ENCODE results near the gene NTSR1.

Gene NTSR1

GRCh38 chr20:62764156-62764935 is 55.7 kb downstream of the NTSR1 start:
- Mint-ChIP-seq H3K27me3 (peaks cover 81% of the 10 kb centered on the region), H3K4me1 (peaks cover 6% of the 10 kb centered on the region), H3K9me3 (no peaks in the 10 kb centered on the region), H3K4me3 (no peak overlapping the region), H3K36me3 (no peaks in the 10 kb centered on the region), H3K27ac (no peak overlapping the region)
- ATAC-seq, result no peak

- Mint-ChIP-seq H3K4me3 (no peak overlapping the region), H3K4me1 (peaks cover 6% of the 10 kb centered on the region), H3K27me3 (peaks cover 75% of the 10 kb centered on the region), H3K27ac (no peak overlapping the region), H3K36me3 (no peaks in the 10 kb centered on the region), H3K9me3 (no peaks in the 10 kb centered on the region)
- ATAC-seq, result no peak
Observed at GRCh38 chr20:62765021-62765420, 56.4 kb downstream of the NTSR1 start.

- H3K36me3 Mint-ChIP-seq, result no peaks in the 10 kb centered on the region
- H3K27ac Mint-ChIP-seq, result no peak overlapping the region
- H3K4me3 Mint-ChIP-seq, result no peak overlapping the region
- ATAC-seq, result no peak
- H3K27me3 Mint-ChIP-seq, result peaks cover 76% of the 10 kb centered on the region
- H3K4me1 Mint-ChIP-seq, result peaks cover 10% of the 10 kb centered on the region
- H3K9me3 Mint-ChIP-seq, result no peaks in the 10 kb centered on the region
Observed at GRCh38 chr20:62765432-62766070, 56.9 kb downstream of the NTSR1 start.

GRCh38 chr20:62766071-62766450 is 57.4 kb downstream of the NTSR1 start:
- H3K36me3 Mint-ChIP-seq, result no peaks in the 10 kb centered on the region
- H3K27ac Mint-ChIP-seq, result no peak overlapping the region
- H3K9me3 Mint-ChIP-seq, result no peaks in the 10 kb centered on the region
- H3K27me3 Mint-ChIP-seq, result peaks cover 77% of the 10 kb centered on the region
- H3K4me3 Mint-ChIP-seq, result no peak overlapping the region
- H3K4me1 Mint-ChIP-seq, result peaks cover 15% of the 10 kb centered on the region
- ATAC-seq, result no peak

- Mint-ChIP-seq H3K36me3 (no peaks in the 10 kb centered on the region), H3K9me3 (no peaks in the 10 kb centered on the region), H3K27ac (no peak overlapping the region), H3K27me3 (peaks cover 77% of the 10 kb centered on the region), H3K4me1 (peaks cover 22% of the 10 kb centered on the region), H3K4me3 (no peak overlapping the region)
- no peak for ATAC-seq
Observed at GRCh38 chr20:62766716-62767115, 58.1 kb downstream of the NTSR1 start.

- Mint-ChIP-seq H3K9me3 (no peaks in the 10 kb centered on the region), H3K36me3 (no peaks in the 10 kb centered on the region), H3K4me1 (peaks cover 22% of the 10 kb centered on the region), H3K27ac (no peak overlapping the region), H3K4me3 (no peak overlapping the region), H3K27me3 (peaks cover 80% of the 10 kb centered on the region)
- no peak for ATAC-seq
Observed at GRCh38 chr20:62768234-62768546, 59.6 kb downstream of the NTSR1 start.

GRCh38 chr20:62768551-62769287 is 60.1 kb downstream of the NTSR1 start:
- H3K27me3 Mint-ChIP-seq, result peaks cover 75% of the 10 kb centered on the region
- ATAC-seq, result no peak
- H3K4me1 Mint-ChIP-seq, result peaks cover 22% of the 10 kb centered on the region
- no peaks in the 10 kb centered on the region for H3K36me3 Mint-ChIP-seq
- no peak overlapping the region for H3K27ac Mint-ChIP-seq
- no peak overlapping the region for H3K4me3 Mint-ChIP-seq
- no peaks in the 10 kb centered on the region for H3K9me3 Mint-ChIP-seq

- ATAC-seq, result no peak
- H3K9me3 Mint-ChIP-seq, result no peaks in the 10 kb centered on the region
- H3K27me3 Mint-ChIP-seq, result peaks cover 67% of the 10 kb centered on the region
- peaks cover 28% of the 10 kb centered on the region for H3K4me1 Mint-ChIP-seq
- H3K36me3 Mint-ChIP-seq, result no peaks in the 10 kb centered on the region
- H3K4me3 Mint-ChIP-seq, result no peak overlapping the region
- H3K27ac Mint-ChIP-seq, result no peak overlapping the region
Observed at GRCh38 chr20:62769346-62770071, 60.9 kb downstream of the NTSR1 start.

GRCh38 chr20:62770111-62770910 is 61.7 kb downstream of the NTSR1 start:
- ATAC-seq, result peak; percentile 18
- no peaks in the 10 kb centered on the region for H3K36me3 Mint-ChIP-seq
- H3K27me3 Mint-ChIP-seq, result peaks cover 59% of the 10 kb centered on the region
- H3K9me3 Mint-ChIP-seq, result no peaks in the 10 kb centered on the region
- H3K4me3 Mint-ChIP-seq, result no peak overlapping the region
- peaks cover 35% of the 10 kb centered on the region for H3K4me1 Mint-ChIP-seq
- H3K27ac Mint-ChIP-seq, result no peak overlapping the region

GRCh38 chr20:62770916-62771315 is 62.3 kb downstream of the NTSR1 start:
- peaks cover 38% of the 10 kb centered on the region for H3K4me1 Mint-ChIP-seq
- no peak for ATAC-seq
- no peak overlapping the region for H3K27ac Mint-ChIP-seq
- no peaks in the 10 kb centered on the region for H3K9me3 Mint-ChIP-seq
- H3K36me3 Mint-ChIP-seq, result no peaks in the 10 kb centered on the region
- H3K4me3 Mint-ChIP-seq, result no peak overlapping the region
- H3K27me3 Mint-ChIP-seq, result peaks cover 56% of the 10 kb centered on the region

- no peak for ATAC-seq
- peaks cover 54% of the 10 kb centered on the region for H3K27me3 Mint-ChIP-seq
- no peak overlapping the region for H3K27ac Mint-ChIP-seq
- H3K4me1 Mint-ChIP-seq, result peaks cover 44% of the 10 kb centered on the region
- H3K9me3 Mint-ChIP-seq, result no peaks in the 10 kb centered on the region
- H3K36me3 Mint-ChIP-seq, result no peaks in the 10 kb centered on the region
- no peak overlapping the region for H3K4me3 Mint-ChIP-seq
Observed at GRCh38 chr20:62771396-62772102, 62.9 kb downstream of the NTSR1 start.

GRCh38 chr20:62772103-62772611 is 63.5 kb downstream of the NTSR1 start:
- no peak overlapping the region for H3K27ac Mint-ChIP-seq
- ATAC-seq, result no peak
- H3K4me1 Mint-ChIP-seq, result peaks cover 48% of the 10 kb centered on the region
- H3K36me3 Mint-ChIP-seq, result no peaks in the 10 kb centered on the region
- no peak overlapping the region for H3K4me3 Mint-ChIP-seq
- H3K27me3 Mint-ChIP-seq, result peaks cover 48% of the 10 kb centered on the region
- H3K9me3 Mint-ChIP-seq, result peaks cover 4% of the 10 kb centered on the region

GRCh38 chr20:62772619-62772989 is 64.0 kb downstream of the NTSR1 start:
- H3K9me3 Mint-ChIP-seq, result peaks cover 5% of the 10 kb centered on the region
- H3K4me3 Mint-ChIP-seq, result no peak overlapping the region
- ATAC-seq, result no peak
- peaks cover 44% of the 10 kb centered on the region for H3K27me3 Mint-ChIP-seq
- H3K4me1 Mint-ChIP-seq, result peaks cover 47% of the 10 kb centered on the region
- no peaks in the 10 kb centered on the region for H3K36me3 Mint-ChIP-seq
- no peak overlapping the region for H3K27ac Mint-ChIP-seq
